ENCODE data around the gene PCCB.

GRCh38 chr3:136346486-136346885 lies 96.3 kb downstream of the PCCB start:
- TF ChIP-seq CTCF (conservative IDR thresholded peaks at IDR 0.05; ENCODE audit: low read depth, low read length) (no peak), EZH2 (IDR thresholded peaks at IDR 0.05; ENCODE audit: low read length, unreplicated experiment) (no peak), EZH2phosphoT487 (IDR thresholded peaks at IDR 0.05; ENCODE audit: borderline replicate concordance, low read length) (no peak)
